GM21619 (cell line): ENCODE measurements around the gene PARP4.
"Not testable (repeated sequence)": the region's sequence is repeated elsewhere in the genome, so short reads cannot be mapped to it uniquely, and the experiment has no call there.

ENCODE experiments used
- ATAC-seq: cut with Tn5 transposase; IDR thresholded peaks from one replicate; pipeline ENCODE4 v1.9.1; 2021; ENCODE audit not compliant: unreplicated experiment

The PARP4 gene

GRCh38 chr13:24380227-24380626 is 132.4 kb downstream of the PARP4 start:
- ATAC-seq: not testable (repeated sequence)

GRCh38 chr13:24371273-24371672 is 141.3 kb downstream of the PARP4 start:
- ATAC-seq: not testable (repeated sequence)
